K562 (cell line): ENCODE results near the gene UPK2. TPM values are rescaled to one million over a fixed set of nuclear protein-coding genes. Genes with fewer than 3 reads are reported as not detected.

Source experiments
- AFF1 ChIP-seq, 2 experiments: fragments of 450-650 bp; IDR thresholded peaks; 2 replicates each; pipeline ENCODE4 v1.6.1; 2018; ENCODE audit warnings: mild to moderate bottlenecking in 2 of 2, low read depth in 1 of 2; ENCODE audit not compliant: partially characterized antibody in 2 of 2
- ASH1L ChIP-seq: fragments of 450-650 bp; IDR thresholded peaks from 2 replicates; pipeline ENCODE4 v1.6.1; 2018; ENCODE audit warnings: borderline replicate concordance, mild to moderate bottlenecking, low read depth; ENCODE audit not compliant: partially characterized antibody
- BCOR ChIP-seq: fragments of 450-650 bp; IDR thresholded peaks from 2 replicates; pipeline ENCODE4 v1.6.1; 2016
- CAMTA2 ChIP-seq: fragments of 250-450 bp; sonication (Bioruptor Pico); conservative IDR thresholded peaks from 2 replicates; pipeline ENCODE4 v1.5.1; 2022
- CEBPB ChIP-seq: fragments of 450-650 bp; IDR thresholded peaks from 2 replicates; pipeline ENCODE4 v1.6.1; 2016; ENCODE audit warnings: missing genetic modification characterization, missing compliant biosample characterization
- MNT ChIP-seq, 2 experiments: fragments of 450-650 bp; conservative IDR thresholded peaks; 2 replicates each; pipeline ENCODE4 v1.6.1; 2017; ENCODE audit warnings: mild to moderate bottlenecking in 2 of 2, moderate library complexity in 2 of 2
- NCOA4 ChIP-seq: fragments of 450-650 bp; IDR thresholded peaks from 2 replicates; pipeline ENCODE4 v1.6.1; 2018; ENCODE audit warnings: mild to moderate bottlenecking; ENCODE audit not compliant: partially characterized antibody
- NR1H2 ChIP-seq: sonication (generic); formaldehyde crosslinking; IDR thresholded peaks from 2 replicates; pipeline ENCODE4 v1.4.0; 2020; ENCODE audit warnings: mild to moderate bottlenecking, missing genetic modification reagents
- PKNOX1 ChIP-seq: fragments of 450-650 bp; IDR thresholded peaks from 2 replicates; pipeline ENCODE4 v1.6.1; 2016
- POU5F1 ChIP-seq: fragments of 150-350 bp; IDR thresholded peaks from 2 replicates; pipeline ENCODE4 v1.6.1; 2014; ENCODE audit warnings: borderline replicate concordance, low read length, low read depth, mild to moderate bottlenecking; ENCODE audit not compliant: partially characterized antibody
- RB1 ChIP-seq: fragments of 450-650 bp; IDR thresholded peaks from 2 replicates; pipeline ENCODE4 v1.6.1; 2017; ENCODE audit warnings: low read depth, mild to moderate bottlenecking
- SAFB2 ChIP-seq: fragments of 200-400 bp; formaldehyde crosslinking; IDR thresholded peaks from 2 replicates; pipeline ENCODE4 v1.6.1; 2018; ENCODE audit warnings: borderline replicate concordance, low read length, low read depth, moderate library complexity; ENCODE audit not compliant: severe bottlenecking
- STAT6 ChIP-seq: sonication (generic); formaldehyde crosslinking; IDR thresholded peaks from 2 replicates; pipeline ENCODE4 v1.8.1; 2023; ENCODE audit warnings: mild to moderate bottlenecking, missing genetic modification reagents
- ZC3H4 ChIP-seq: sonication (generic); formaldehyde crosslinking; IDR thresholded peaks from 2 replicates; pipeline ENCODE4 v1.9.0; 2021; ENCODE audit warnings: missing genetic modification reagents, borderline replicate concordance
- ZNF274 ChIP-seq: IDR thresholded peaks from 2 replicates; pipeline ENCODE4 v1.6.1; 2011; ENCODE audit warnings: low read depth, mild to moderate bottlenecking, low read length, moderate library complexity, borderline replicate concordance
- ZNF444 ChIP-seq: fragments of 250-450 bp; sonication (Bioruptor Pico); IDR thresholded peaks from 2 replicates; pipeline ENCODE4 v1.4.0; 2020; ENCODE audit warnings: mild to moderate bottlenecking, moderate library complexity
- ZNF445 ChIP-seq: fragments of 250-450 bp; sonication (Bioruptor Pico); IDR thresholded peaks from 2 replicates; pipeline ENCODE4 v1.4.0; 2020; ENCODE audit warnings: low read depth, mild to moderate bottlenecking, moderate library complexity
- polyA plus RNA-seq, 8 experiments: library from polyadenylated mRNA; depleted of rRNA in 4 of 8; stranded (reverse) in 5 of 8; unstranded in 3 of 8; fragments of >200 nt; fragmentation: Nextera tagmentation in 2 of 8; fragmentation: Illumina TruSeq in 1 of 8; extraction: Ambion mirVana in 2 of 8; extraction: Trizol in 1 of 8; gene quantifications; 2 replicates each; pipeline versions ENCODE4 v1.2.1 to v1.2.3, GENCODE V29; 2011 to 2014; ENCODE audit warnings: inconsistent platforms in 1 of 8, missing spikeins in 1 of 8
- total RNA-seq, 7 experiments: library from RNA; depleted of rRNA in 6 of 7; stranded (reverse); fragments of >200 nt in 6 of 7; fragmentation: Illumina TruSeq in 2 of 7; extraction: Trizol in 2 of 7; gene quantifications; 2 replicates each; pipeline versions ENCODE4 v1.2.1 to v1.2.3, GENCODE V29; 2011 to 2021; ENCODE audit warnings: low replicate concordance in 1 of 7

Gene UPK2
- total and polyA plus RNA-seq, 9 of the 15 experiments (the other 6 are each of a cell fraction or from before 2014, with no cell fraction given), result not detected

- TF ChIP-seq ASH1L (no peak), PKNOX1 (peak; percentile 20; the same call in 1 of the 2 replicates), NR1H2 (no peak), STAT6 (CRISPR knock-in tag) (no peak), ZNF274 (no peak), AFF1 (IDR thresholded peaks at IDR 0.05; ENCODE audit: low read depth in 1 of 2, partially characterized antibody in 2 of 2) (peak in 1 of 2 experiments; percentile 75), SAFB2 (no peak), NCOA4 (no peak), MNT (conservative IDR thresholded peaks at IDR 0.05) (0 out of 4 replicates have a peak, but pooled peaks of 1 of the 2 experiments have one; percentile 22), ZNF445 (CRISPR knock-in tag) (no peak), ZNF444 (CRISPR knock-in tag) (no peak), BCOR (peak; percentile 31; the same call in 1 of the 2 replicates), CEBPB (no peak), CAMTA2 (CRISPR knock-in tag) (no peak), RB1 (no peak), POU5F1 (no peak), ZC3H4 (CRISPR knock-in tag) (no peak)
Observed at GRCh38 chr11:118911880-118912741, 44.0 kb upstream of the UPK2 start (continued).
